Activated T-cell treated with anti-CD3 and anti-CD28 coated beads, Interleukin-2, amount 50 U/mL, for 1 hour (primary cell): ENCODE data around the gene TARBP2.

Experiments
- DNase-seq: peaks from one replicate; pipeline ENCODE4 v3.0.0-alpha.2; 2020

Gene TARBP2

DNA sequence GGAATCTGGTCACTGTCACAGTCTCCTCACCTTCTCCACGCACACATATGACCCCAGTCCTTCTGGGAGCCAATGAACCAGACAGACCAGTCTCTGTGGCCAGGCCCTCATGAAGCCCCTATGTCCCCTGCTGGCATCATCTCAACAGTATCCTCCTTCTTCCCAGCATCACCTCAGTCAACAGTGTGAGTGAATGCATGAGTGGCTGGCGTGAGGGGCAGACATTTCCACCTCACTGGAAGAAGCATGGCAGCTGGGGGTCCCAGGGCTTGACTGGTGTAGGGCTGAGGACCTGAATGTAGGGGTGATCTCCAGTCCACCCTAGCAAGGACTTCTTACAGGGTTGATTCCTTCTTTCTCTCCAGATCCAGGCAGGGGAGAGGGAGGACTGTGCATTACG is 3.6 kb upstream of the TARBP2 start:
- DNase-seq, result no peak

DNA sequence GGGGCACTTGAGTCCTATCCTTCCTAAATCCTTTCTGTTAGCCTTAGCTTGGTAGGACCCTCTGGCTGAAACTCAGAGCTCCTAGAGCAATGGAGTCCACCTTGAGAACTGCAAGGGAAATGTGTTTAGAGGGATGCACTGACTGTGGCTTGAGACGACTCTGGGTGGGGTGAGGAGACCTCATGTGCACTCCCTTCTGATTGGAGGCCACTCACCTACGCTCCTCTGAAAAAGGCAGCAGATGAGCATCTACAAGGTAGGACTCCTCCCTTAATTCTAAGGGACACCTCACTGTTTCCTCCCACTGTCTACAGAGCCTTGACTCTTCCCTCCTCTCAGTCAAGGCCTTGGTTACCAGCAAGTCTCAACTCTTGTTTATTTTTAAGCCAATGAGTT is 2.9 kb upstream of the TARBP2 start:
- DNase-seq, result no peak

DNA sequence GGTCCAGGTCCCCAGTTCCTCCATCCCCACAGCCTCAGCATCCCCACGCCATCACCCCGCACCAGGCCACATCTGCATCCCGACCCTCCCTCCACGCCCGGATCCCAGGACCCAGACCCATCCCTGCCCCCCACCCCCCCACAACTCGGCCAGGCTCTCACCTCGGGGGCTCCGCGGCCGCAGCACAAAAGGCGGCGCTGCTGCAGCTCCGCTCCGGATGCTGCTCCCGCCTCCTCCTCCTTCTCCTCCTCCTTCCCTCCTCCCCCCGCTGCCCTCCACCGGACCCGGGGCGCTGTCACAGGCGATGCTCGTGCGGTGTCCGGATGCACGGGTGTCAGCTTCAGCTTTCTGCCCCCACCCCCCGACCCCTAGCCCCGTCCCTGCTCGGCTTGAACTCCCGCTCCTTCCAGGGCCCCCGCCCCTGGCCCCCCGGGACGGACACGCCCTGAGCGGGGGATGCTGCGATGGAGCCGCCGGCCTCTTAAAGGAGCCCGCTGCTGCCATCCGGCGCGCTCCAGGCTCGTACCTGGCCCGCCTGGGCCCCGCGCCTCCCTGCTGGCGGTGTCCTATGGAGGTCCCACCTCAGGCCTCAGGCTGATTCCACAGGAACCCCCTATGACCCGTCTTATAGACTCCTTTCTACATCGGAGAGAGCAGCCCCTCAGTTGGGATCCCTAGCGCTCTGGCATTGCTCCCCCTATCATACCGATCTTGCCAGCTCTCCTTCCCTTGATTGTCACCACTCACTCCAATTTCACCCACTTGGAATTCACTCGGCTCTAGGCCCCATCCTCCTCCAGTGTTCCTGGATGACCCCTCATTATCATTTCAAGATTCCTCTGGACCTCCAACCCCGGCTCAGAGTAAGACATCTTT is 1.6 kb upstream of the TARBP2 start, which contains the start of gene MAP3K12:
MAP3K12 (minus strand) TSS at position 193 of the 876 bp plus-strand sequence. CDS start 12,067 bp downstream, outside the sequence.
- DNase-seq, result peak; percentile 69

DNA sequence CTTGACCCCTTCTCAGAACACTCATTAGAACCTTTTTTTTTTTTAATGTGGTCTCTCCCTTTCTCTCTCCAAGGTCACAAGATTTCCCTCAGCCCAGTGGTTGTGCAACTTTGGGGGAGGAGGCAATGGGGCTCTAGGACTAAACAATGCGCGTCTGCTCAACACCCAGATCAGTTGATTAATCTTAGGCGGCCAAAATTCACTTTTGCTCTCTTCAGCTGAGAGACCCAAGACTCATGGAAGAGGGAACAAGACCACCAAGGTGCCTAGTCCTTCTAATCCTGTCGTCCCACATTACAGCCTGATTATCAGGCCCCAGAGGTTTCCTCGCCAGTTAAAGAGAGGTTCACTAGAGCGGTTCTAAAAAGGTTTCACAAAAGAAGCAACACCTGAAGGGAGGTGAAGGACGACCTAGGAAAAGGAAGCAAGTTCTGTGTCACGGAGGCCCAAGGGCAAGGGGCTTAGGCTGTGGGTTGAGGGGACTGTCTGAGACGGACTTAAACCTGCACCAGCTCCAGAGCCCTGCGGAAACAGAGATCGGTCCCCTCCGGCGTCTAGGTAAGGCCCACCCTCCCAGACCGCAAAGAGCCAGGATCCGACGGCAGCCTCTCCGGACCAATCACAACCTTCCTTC is 824 bp upstream of the TARBP2 start:
- DNase-seq, result no peak

DNA sequence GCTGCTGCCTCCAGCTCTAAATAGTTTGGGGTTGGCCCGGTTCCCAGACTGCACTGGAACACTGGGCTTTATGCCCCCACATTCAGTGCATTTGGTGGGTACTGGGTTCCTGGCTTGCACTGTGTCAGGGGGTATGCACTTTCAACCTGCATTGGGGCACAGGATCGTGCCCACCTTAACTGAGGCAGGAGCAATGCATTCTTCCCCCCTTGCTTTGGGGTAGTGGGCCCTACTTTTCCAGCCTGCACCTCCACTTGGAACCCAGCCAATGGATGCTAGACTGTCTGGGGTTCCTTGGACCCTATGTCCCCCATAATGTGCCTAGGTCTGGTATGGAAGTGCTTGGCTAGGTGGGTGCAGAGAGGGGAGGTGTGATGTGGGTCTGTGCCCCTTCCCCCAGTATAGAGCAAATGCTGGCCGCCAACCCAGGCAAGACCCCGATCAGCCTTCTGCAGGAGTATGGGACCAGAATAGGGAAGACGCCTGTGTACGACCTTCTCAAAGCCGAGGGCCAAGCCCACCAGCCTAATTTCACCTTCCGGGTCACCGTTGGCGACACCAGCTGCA is 615 bp downstream of the TARBP2 start:
- DNase-seq, result no peak

DNA sequence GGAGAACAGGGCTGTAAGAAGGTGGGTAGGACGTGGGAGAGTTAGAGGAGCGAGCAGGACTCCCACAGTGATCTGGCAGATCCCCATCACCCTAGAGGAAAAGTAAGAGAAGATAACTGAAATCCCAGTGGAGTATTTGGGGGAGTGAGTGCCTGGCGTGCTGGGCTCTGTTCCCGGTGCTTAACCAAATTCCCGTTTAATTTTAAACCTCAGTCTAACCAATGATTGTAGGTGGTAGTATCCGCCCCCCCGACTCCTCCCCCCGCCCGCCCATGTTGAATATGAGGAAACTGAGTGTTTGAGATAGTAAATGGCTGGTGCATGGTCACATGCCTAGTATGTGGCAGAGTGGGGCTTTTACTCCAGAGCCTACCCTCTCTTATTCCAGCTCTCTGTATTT is 1.2 kb downstream of the TARBP2 start:
- no peak for DNase-seq

DNA sequence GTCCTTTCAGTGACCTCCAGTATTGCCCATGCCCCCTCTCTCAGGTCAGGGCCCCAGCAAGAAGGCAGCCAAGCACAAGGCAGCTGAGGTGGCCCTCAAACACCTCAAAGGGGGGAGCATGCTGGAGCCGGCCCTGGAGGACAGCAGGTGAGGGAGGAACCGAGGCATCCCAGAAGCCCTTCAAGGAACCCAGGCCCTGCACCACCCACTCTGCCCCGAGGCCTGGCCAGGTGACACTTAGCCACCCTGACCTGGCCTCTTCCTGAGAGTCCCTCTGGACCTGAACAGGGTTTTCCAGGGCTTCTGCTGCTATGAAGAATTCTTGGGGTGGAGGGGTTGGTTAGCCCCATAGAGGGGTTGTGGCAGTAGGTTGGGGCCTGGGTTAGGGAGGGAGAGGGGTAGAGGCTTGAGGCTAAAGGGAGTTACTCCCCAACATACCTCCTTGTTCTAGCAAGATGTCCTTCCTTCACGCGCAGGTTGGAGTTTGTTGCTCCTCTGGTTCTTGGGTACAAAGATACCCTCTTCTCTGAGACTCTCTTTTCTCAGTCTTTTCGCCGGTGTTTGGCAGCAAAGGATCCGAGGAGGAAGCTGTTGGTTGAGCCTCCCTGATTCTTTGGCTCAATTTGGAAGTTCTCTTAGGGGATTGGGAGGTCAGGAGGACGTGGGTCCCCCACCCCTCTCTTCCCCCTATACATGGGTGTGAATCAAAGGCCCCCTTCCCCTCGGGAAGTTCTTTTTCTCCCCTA is 2.1 kb downstream of the TARBP2 start:
- DNase-seq, result no peak

DNA sequence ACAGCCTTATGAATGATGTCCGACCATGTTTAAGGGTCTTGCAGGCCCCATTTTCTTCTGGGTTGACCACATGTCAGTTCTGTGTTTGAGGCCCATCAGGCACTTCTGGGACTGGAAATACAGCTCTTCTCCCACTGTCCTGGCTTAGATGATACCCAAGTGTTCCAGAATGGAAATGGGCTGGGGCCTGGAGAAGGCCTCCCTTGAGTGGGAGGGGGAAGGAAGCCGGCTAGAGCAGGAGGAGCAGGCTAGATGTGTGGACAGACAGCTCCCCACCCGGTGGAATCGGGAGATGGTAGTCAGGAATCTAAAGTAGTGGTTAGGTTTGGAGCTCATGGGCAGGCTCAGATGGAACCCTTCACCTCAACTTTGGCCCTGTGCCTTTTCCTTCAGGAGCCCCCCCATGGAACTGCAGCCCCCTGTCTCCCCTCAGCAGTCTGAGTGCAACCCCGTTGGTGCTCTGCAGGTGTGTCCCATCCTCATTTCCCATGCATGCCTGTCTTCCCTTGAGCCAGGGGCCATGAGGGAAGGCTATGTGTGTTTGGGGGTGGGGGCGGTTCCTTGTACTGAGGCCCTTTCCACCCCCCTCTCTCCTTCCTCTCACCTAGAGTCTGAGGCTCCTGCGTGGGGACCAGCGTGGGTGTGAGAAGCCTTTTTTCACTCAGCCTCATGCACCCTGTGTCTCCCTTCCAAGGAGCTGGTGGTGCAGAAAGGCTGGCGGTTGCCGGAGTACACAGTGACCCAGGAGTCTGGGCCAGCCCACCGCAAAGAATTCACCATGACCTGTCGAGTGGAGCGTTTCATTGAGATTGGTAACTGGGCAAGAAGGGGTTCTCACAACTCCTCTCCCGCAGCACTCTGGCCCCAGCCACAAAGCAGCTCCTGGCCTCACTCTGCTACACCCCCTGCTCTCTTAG is 3.2 kb downstream of the TARBP2 start:
- no peak for DNase-seq

DNA sequence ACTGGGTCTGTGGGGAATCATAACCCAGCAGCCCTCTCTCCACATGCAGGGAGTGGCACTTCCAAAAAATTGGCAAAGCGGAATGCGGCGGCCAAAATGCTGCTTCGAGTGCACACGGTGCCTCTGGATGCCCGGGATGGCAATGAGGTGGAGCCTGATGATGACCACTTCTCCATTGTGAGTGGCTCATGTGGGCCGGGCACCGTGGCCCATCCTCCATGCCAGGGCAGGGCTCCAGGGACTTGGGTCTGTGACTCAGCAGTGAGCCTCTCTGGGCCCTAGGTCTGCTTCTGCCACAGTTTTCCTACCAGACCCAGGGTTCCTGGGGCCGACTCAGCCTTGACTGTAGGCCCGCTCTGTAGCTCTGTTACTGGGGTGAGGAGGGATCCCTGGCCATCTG is 4.0 kb downstream of the TARBP2 start:
- DNase-seq, result no peak

DNA sequence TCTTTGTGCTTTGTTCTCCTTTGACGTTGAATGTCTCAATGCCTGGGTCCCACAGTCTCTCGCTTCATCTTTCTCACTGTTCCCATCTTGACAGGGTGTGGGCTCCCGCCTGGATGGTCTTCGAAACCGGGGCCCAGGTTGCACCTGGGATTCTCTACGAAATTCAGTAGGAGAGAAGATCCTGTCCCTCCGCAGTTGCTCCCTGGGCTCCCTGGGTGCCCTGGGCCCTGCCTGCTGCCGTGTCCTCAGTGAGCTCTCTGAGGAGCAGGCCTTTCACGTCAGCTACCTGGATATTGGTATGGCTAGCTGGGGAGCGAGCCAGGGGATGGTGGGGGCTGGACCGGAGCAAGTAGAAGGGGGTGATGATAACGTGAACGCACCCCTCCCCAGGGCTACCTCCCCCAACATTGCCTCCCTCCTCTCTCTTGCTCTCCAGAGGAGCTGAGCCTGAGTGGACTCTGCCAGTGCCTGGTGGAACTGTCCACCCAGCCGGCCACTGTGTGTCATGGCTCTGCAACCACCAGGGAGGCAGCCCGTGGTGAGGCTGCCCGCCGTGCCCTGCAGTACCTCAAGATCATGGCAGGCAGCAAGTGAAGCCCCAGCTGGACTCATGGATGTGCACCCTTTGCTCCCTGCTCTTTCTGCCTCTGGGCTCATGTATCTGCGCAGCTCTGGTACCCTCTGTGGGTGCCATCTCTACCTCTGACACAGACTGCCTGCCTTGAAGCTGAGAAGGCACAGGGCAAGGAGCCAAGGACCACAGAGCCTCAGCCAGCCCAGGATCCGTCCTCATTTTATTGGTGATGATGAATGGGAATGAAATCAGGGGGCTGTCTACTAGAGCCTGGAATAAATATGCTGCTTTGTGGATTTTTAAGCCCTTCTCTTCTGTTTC is 4.7 kb downstream of the TARBP2 start:
- DNase-seq, result no peak

DNA sequence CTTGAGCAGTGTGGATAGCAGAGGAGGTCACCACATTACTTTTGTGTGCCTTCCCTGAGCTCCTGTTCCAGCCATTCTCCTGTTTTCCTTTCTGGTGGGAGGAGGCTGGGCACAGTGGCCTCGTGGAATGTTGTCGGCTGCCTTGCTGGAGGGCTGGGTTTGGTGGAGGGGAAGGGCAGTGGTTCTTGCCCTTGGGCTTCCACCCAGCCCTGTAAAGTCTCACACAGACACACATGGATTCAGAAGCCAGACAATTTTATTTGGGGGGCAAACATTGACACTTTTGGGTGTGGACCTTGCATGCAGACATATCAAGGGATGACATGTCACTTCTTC is 5.3 kb downstream of the TARBP2 start:
- DNase-seq, result no peak

DNA sequence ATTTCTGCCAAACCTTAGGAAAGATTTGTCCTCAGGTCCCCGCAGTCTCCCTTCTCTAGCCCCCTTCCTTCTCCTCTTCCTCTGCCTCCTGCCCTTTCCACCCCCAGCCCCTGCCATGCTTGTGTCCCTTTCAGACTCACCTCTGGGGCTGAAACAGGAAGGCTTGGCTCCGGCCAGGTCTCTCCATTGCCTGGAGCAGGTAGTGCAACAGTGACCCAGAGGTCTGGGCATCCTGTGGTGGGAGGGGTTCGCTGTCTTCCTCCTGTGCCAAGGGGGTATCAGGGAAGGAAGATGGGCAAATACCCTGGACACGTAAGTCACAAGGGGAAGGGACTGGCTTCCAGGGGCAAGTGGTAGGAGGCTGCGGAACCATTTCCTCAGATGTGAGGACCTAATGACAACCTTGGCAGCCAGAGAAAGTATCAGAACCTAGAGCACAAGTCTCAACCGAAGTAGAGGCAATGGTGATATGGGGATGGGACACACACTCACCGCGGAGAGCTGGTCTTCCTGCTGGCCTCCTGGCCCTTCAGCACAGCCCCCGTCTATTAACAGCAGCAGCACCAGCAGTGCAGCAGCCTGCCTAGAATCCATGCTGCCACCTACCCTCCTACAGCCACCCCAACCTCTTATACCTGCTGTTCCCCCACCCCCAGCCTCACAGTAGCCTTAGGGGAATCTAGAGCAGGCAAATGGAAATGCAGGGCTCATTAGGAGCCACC is 6.0 kb downstream of the TARBP2 start, which contains the start of gene NPFF:
NPFF (minus strand) TSS at position 604 of the 722 bp plus-strand sequence; CDS start at position 594, 10 bp downstream.
- DNase-seq, result no peak

DNA sequence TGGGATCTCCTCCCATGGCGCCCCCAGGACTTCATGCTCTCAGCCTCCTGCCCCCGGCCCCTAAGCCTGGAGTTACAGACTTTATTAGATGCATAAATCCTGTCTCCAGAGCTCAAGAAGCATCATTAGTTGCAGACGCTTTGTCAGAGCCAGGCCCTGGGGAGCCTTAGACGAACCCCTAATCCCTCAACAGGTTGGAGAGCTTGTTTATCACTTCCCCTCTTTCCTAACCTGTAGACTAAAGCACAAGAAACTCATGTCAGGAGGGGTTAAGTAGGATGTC is 6.5 kb downstream of the TARBP2 start:
- no peak for DNase-seq

DNA sequence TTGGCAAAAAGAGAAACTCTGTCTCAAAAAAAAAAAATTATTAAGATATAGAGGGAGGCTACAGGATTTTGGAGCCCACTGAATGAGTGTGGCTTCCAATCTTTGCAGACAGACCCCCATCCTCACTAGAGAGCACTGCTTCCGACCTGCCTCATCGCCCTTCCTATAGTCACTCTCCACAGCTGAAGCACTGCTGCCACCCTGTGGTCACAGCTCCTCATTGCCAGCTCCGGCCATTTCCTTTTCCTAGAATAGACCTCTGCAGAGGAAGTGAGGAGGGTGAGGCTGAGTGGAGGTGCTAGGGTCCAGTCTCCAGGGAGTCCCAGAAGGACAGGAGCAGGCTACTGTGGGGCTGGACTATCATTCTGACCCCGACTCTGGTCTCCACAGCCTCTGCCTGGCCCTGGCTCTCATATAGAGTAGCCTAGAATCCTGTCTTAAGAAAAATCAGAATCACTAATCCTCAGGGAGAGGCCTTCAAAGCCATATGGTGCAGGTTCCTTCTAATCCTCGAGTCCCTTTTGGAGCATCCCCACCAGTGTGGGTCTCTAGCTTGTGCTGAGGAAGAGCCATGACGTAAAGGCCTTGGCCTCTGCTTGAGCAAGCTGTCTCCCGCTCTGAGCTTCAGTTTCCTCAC is 7.6 kb downstream of the TARBP2 start:
- DNase-seq, result peak; percentile 85

DNA sequence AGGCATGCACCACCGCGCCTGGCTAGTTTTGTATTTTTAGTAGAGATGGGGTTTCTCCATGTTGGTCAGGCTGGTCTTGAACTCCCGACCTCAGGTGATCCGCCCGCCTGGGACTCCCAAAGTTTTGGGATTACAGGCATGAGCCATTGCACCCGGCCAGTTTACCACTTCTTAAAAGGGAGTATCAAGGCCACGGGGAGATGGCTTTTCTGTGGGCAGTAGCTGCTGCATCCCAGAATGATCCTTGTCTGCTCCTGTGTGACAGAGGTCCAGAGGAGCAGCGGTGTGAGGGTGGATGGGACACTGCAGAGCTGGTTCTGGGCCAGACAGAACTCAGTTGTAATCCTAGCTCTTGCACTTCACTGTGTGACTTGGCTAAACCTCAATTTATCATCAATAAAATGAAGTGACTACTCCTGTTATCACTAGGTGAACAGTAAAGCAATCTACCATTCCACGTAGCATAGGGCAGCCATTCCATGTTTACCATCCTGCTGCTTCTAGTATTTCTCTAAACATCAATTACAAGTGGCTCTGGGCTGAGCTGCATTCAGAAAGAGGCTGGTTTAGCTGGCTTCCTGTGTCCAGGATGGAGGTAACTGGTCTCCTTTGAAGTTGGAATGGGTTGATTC is 9.2 kb downstream of the TARBP2 start:
- DNase-seq, result no peak

DNA sequence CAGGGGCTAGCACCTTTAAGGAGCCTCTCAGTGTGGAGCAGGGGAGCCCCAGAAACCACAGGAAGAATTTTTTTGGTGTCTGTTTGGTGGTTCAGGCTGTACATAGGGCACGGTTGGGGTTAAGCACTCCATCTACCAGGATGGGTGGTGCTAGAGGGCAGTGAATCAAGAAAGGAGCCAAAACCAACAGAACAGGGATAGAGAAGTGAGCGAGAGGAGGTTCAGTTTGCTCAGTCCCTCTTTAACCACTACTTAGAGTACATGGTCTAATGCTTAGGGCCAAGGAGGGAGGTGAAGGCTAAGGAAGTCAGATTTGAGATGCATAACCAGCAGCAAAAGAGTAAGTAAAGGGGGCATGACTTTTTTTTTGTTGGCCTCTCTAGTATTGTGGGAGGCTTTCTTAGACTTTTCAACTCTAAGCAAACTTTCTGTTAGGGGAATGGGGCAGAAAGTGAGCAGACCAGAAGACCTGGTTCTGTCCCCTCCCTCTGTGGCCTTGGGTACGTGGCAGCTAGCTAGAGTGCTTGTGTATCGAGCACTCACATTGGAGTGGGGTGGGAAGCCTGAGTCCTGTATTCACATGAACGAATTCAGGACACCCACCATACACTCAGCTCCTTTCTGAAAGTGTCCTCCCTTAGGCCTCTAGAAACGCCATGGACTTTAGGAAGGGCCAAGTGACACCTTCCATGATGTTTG is 12.8 kb downstream of the TARBP2 start:
- DNase-seq, result no peak

DNA sequence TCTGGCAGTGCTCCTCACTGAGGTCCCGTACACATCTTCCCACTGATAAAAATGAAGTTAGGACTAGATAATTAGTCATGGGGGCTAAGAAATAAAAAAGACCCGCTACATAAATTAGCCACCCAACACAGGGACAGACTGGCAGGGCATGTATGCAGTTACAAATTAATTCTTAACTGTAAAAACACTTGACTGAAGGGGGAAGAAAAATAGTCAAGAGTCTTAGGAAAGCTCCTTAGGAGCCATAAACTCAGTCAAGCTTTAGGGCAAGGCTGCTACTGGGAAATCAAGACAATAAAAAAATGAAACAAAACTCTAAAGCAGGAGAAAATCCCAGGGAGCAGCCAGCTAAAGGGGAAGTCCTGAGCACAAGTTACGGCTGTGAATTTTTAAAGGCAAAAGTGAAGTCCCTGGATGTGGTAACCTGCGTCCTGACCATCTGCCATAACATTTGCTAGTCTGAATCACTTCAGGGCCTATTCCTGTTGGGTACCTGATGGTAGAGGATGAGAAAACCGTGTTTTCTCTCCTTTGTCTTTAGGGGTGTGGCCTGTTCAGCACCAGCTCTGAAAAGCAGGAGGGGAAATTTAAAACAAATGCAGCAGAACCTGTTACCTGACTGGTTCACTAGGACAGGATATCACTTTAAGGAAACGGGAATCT is 13.7 kb downstream of the TARBP2 start:
- DNase-seq, result no peak

DNA sequence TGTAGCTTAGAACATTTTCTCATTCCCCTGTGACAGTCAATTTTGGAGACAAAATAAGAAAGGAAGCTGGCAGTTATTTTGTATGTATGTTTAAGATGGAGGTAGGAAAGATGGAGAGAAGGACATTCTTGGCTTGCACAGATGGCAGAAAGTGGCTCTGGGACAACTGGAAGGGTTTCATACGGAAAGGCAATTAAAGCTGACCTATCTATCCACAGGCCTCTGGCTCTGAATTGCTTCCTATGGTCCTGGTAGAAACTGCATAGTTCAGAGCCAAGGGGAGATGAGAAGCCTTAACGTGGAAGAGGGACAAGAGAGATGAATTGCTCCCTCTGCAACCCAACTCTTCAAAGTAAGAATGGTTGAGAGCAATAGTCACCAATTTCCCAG is 14.2 kb downstream of the TARBP2 start:
- DNase-seq, result no peak
